Muscle of arm (tissue), 14 donors: ENCODE results near the gene NEDD4. TPM values are rescaled to one million over a fixed set of nuclear protein-coding genes. Genes with fewer than 3 reads are reported as not detected.
"Not testable (repeated sequence)": the region's sequence is repeated elsewhere in the genome, so short reads cannot be mapped to it uniquely, and the experiment has no call there.

ENCODE experiments used
- DNase-seq: peaks from one replicate; pipeline ENCODE4 v3.0.0-alpha.2; 2013
- long read RNA-seq, 11 donors: transcript quantifications; one replicate each; lab custom pipeline, GENCODE V29; 2026
- polyA plus RNA-seq, 12 donors: library from polyadenylated mRNA; unstranded; fragments of 120-200 nt; gene quantifications; one replicate each; pipeline ENCODE4 v1.2.1, GENCODE V29; 2013; ENCODE audit not compliant: insufficient read length in 12 of 12

NEDD4 gene
- 10 to 100 TPM in 10 of 12 donors, 1 to 10 TPM in 1, not detected in 1; 9.6 to 31.8 (median 13.2) TPM for polyA plus RNA-seq
- long read RNA-seq, donor 1, partial matches to known transcripts: 0 of 2 reads
- long read RNA-seq, donor 1, other reads (novel, unspliced or antisense): 0 of 2 reads
- long read RNA-seq, donor 2: 0 reads
- long read RNA-seq, donor 3: 0 reads
- long read RNA-seq, donor 4: 0 reads
- long read RNA-seq, donor 5, full-length matches to known transcripts: 1 of 1 reads
- long read RNA-seq, donor 5, partial matches to known transcripts: 0 of 1 reads
- long read RNA-seq, donor 5, other reads (novel, unspliced or antisense): 0 of 1 reads
- long read RNA-seq, donor 6, full-length matches to known transcripts: 3 of 3 reads
- long read RNA-seq, donor 6, partial matches to known transcripts: 0 of 3 reads
- long read RNA-seq, donor 6, other reads (novel, unspliced or antisense): 0 of 3 reads
- long read RNA-seq, donor 7, full-length matches to known transcripts: 1 of 1 reads
- long read RNA-seq, donor 7, partial matches to known transcripts: 0 of 1 reads
- long read RNA-seq, donor 7, other reads (novel, unspliced or antisense): 0 of 1 reads
- long read RNA-seq, donor 8, full-length matches to known transcripts: 1 of 1 reads
- long read RNA-seq, donor 8, partial matches to known transcripts: 0 of 1 reads
- long read RNA-seq, donor 8, other reads (novel, unspliced or antisense): 0 of 1 reads
- long read RNA-seq, donor 9, partial matches to known transcripts: 0 of 1 reads
- long read RNA-seq, donor 9, other reads (novel, unspliced or antisense): 0 of 1 reads
- long read RNA-seq, donor 10, full-length matches to known transcripts: 1 of 1 reads
- long read RNA-seq, donor 10, partial matches to known transcripts: 0 of 1 reads
- long read RNA-seq, donor 10, other reads (novel, unspliced or antisense): 0 of 1 reads
- long read RNA-seq, donor 11, full-length matches to known transcripts: 1 of 1 reads
- long read RNA-seq, donor 11, partial matches to known transcripts: 0 of 1 reads
- long read RNA-seq, donor 11, other reads (novel, unspliced or antisense): 0 of 1 reads

DNA sequence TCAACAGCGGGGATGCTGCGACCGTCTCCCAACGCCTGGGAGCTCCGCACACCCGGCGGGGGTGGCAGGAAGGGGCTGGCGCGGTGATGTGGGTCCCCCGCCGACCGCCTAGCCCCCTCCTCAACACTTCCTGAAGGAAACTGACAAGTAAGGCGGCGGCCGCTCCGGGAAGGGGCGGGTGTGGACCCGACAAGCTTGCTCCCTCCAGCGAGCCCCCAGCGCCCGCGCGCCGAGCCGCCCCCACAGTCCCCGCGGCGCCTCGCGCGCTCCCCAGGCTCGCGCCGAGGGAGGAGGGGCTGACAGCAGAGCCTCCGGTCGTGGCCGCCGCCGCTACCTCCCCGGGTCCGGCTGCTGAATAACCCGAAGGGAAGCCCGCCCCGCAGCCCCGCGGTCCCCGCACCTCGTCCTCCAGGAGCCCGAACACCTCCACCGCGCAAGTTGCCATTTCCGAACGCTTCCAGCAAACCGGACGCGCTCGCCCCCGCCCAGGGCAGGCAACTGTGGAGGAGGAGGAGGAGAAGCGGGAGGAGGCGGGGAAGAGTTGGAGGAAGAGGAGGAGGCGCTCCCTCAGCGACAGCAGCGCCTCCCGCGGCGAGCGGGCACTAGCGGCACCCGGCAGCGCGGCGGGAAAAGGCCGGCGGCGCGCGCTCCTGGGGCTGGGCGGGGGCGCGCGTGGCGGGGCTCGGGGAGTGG, at the start of gene NEDD4:
TSS of gene NEDD4 (minus strand) at position 502 of the 693 bp plus-strand sequence. CDS start at position 445, 57 bp downstream.
- peak; percentile 88 for DNase-seq

DNA sequence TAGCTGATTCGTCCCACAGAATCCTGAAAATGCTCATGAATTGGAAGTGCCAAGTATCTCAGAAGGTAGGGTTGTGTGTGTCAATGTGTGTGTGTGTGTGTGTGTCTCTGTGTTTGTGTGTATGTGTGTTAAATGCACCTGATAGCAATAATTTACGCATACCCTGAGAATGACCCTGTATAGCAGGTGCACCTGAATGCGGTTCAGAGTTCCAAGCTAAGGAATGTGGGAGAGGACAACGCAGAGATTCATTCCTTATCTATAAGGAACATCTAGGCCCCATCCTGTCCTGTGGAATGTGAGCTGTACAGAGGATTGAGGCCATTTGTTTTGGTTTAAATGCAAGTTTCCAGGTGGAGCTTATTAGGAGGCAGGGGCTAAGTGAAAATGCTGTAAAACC, 49.1 kb upstream of the NEDD4 start:
- DNase-seq: no peak

DNA sequence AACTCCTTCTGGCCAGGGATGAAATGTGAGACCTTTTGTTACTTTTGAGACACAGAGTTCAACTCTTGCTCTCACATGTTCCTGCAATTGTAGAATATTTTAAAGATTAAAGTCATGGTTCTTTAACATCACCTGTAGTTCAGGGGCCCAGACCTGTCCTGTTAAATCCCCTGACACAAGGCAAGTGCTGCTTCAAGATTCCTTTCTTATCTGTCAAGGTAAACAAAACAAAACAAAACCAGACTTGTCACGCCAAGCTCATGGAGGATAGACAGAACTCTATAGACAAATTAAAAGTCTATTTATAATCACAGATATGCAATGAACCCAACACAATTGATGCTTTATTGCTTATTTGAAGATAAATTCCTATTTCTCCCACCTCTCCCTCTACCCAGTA, 48.6 kb upstream of the NEDD4 start:
- no peak for DNase-seq

DNA sequence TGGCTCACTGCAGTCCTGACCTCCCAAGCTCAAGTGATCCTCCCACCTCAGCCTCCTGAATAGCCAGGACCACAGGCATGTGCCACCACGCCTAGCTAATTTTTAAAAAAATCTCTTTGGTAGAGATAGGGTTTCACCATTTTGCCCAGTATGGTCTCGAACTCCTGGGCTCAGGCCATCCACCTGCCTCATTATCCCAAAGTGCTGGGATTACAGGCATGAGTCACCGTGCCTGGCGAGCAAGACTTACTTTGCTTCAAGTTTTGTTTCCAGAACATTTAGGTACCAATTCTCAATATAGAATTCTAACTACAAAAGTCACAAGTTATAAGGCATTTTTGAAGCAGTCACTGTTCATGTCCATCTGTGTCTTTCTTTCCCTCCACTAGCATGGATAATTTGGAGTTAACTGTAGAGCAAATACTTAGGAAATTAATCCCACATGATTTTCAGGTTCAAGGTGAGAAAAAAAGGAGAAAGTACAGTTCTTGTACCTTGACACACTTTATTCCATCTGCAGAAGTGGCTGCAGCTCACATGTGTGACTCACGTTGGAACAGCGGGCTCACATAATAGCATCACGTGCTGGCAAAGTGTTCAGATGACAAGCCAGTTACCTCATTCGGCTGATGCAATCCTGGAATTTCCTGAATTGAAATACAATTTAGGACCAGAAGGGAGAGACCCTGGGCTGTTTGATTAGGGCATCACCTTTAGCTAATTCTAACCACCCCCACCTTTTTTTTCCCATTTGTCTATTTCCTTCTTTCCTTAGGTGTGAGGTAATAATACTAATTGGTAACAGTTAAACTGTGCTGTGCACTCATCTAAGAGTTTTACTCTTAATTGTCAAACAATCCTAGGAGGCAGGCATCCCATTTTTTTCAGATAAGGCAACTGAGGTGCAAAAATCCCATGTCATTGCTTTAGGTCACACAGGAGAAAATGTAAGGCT, 46.9 kb upstream of the NEDD4 start:
- peak; percentile 80 for DNase-seq

DNA sequence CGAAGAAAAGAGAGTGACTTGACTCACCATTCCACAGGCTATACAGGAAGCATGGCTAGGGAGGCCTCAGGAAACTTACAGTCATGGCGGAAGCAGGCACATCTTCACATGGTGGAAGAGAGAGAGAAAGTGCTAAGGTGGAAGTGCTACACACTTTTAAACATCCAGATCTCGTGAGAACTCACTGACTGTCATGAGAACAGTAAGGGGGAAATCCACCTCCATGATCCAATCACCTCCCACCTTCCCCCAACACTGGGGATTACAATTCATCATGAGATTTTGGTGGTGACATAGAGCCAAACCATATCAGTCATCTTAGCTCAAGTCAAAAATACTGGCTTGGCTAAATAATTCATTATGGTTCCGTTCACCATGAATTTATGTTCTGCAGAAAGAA, 45.3 kb upstream of the NEDD4 start:
- DNase-seq: no peak

DNA sequence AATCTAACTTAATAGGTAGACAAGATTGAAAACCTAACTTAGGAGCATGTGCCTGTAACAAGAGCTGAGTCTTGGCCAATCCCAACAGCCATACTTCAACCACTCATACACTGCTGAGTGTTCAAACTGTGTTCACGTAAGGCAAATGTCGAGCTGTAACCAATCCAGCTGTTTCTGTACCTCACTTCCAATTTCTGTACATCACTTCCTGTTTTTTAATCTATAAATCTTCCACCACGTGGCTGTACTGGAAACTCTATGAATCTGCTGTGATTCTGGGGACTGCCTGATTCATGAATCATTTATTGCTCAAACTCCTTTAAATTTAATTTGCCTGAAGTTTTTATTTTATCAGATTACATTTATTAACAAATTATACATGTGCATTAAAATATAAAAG, 44.6 kb upstream of the NEDD4 start:
- no peak for DNase-seq

DNA sequence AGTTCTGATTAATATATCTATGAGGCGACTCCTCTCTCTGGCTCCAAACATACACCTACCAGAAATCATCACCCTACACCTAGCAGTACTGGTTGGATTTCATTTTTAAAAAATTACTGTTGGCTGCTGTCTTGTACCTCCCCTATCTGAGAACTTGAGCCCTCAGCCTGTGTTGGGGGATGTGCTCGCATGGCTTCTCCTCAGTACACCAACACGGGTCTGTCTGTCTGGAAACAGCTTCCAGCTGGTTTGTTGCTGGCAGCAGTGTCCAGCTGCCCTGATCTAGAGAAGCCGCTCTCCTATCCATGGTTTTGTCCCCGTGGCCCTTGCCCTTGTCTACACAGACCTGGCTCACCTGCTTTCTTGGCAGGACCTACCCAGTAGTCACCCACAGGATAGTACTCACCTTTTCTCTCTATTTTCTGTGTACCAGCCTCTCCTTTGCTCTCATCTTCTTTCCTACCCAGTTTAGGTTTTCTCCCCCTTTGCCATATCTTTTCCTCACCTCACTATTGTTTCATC, 43.2 kb upstream of the NEDD4 start:
- no peak for DNase-seq

DNA sequence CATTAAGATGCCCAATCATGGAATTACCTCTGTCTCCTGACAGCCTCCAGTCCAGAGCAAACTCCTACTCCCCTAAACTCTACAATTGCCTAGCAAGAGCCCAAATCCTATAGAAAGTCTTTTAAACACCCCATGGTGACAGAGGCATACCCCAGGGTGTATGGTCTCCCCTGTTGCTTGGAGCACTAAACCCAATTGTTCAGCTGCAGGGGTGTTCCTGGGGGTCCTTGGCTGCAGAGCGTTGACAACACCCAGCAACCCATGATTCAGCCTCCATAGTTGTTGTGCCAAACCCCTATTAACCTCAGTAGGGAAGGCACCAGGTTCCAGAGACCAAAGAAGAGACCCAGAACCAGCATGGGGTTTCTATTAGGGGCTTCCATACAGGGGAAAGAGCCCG, 41.8 kb upstream of the NEDD4 start:
- no peak for DNase-seq

DNA sequence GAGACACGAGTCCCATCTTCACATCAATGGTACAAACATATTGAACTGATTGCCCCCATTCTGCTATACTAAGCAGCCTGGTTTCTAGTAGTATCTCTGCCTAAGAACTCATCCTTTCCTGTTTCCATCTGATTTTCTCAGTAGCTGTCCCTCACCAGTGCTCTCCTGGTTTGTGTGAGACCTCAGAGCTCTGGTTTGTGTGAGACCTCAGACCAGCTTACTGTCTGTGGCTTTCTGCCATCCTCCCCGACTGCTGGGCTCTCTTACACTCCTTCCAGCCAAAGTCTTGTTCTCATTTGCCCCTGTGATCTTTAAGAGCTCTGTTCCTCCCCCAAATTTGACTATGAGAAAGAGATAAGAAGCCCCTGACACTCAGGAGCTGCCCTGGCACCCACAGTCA, 41.1 kb upstream of the NEDD4 start:
- DNase-seq: no peak

DNA sequence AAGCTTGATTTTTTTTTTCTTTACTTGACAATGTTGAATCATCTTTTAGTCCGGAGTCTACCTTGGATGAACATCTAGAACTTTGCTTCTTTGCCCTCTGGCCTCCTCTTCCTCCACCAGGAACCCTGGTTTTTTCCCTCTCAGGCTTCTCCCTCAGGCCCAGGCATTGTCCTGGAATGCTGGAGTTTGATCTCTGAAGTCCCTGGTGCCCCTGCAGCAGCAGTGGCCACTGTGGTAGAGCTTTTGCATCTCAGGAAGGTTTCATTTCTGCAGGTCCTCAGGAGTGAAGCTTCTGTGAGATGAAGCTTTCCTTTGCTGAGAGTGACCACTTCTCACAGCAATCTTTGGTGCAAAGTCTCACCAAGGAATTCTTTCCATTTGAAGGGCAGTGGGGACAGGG, 39.0 kb upstream of the NEDD4 start:
- DNase-seq: no peak

DNA sequence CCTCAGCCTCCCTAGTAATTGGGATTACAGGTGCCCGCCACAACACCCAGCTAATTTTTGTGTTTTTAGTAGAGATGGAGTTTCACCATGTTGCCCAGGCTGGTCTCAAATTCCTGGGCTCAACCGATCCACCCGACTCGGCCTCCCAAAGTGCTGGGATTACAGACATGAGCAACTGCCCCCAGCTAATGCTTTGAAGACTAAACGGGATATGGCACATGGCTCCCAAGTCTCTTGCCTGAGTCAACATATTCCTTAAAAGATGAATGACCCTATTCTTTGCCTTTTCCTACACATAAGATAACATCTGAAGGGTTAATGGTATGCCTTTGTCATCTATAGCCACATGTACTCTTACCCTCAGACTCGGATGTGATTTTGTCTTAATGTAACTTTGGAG, 38.4 kb upstream of the NEDD4 start:
- no peak for DNase-seq

DNA sequence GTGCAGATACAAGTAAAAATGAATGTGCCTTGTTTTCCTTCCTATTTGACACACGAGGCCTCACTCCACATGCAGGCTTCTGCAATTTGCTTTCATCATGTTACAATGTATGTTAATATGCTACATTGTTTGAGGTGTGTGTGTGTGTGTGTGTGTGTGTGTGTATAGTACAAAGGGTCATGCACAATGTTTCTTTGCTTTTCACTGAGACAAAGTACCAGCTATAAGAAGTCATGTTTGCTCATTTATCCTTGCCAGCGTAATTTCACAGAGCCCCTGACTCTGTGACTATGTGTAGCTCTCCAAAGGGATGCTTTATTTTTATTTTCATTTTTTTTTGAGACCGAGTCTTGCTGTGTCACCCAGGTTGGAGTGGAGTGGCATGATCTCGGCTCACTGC, 38.0 kb upstream of the NEDD4 start:
- no peak for DNase-seq

DNA sequence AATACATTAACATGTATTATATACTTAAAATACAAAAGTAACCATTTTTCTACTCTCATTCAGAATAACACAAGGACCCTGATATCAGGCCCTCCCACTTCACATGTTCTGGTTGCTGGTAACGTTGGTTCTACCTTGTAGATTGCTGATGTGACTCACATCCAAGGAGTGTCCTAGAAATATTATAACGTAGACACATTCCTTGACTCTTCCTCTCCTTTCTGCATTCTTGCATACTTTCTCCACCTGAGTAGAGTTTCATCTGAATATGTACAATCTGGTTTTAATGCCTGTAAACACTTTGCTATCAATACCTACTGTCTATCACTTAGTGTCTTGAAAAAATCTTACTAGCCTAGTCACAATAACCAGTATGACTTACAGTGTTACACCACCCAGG, 35.0 kb upstream of the NEDD4 start:
- no peak for DNase-seq

DNA sequence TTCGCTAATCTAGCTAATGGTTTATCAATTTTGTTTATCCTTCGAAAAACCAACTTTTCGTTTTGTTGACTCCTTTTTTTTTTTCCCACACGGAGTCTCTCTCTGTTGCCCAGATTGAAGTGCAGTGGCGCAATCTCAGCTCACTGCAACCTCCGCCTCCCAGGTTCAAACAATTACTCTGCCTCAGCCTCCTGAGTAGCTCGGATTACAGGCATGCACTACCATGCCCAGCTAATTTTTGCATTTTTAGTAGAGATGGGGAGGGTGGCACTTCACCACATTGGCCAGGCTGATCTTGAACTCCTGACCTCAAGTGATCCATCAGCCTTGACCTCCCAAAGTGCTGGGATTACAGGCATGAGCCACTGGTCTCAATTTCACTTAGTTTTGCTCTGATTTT, 29.7 kb upstream of the NEDD4 start:
- DNase-seq: not testable (repeated sequence)

DNA sequence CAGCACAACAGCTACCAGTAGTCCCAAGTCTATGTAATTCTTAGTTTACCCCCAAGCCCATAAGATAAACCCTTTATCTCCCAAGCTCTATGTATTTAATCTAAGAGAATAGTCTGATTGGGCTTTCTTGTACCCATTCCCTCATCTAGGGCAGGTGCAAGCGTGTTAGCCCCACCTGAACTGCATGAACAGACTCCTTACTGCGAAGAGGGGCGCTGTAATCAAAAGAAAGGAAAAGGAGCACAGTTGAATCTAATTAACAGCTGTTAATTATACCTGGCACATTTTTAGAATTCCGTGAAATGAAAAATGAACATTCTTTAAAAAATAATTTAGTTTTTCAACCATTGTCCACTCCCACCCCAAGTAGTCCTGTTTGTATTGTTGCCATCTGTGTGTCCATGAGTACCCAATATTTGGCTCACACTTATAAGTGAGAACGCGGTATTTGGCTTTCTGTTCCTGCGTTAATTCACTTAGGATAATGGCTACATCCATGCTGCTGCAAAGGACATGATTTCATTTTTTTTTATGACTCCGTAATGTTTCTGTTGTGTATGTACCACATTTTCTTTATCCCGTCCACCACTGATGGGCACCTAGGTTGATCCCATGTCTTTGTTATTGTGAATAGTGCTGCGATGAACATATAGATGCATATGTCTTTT, 26.5 kb upstream of the NEDD4 start:
- DNase-seq: no peak

DNA sequence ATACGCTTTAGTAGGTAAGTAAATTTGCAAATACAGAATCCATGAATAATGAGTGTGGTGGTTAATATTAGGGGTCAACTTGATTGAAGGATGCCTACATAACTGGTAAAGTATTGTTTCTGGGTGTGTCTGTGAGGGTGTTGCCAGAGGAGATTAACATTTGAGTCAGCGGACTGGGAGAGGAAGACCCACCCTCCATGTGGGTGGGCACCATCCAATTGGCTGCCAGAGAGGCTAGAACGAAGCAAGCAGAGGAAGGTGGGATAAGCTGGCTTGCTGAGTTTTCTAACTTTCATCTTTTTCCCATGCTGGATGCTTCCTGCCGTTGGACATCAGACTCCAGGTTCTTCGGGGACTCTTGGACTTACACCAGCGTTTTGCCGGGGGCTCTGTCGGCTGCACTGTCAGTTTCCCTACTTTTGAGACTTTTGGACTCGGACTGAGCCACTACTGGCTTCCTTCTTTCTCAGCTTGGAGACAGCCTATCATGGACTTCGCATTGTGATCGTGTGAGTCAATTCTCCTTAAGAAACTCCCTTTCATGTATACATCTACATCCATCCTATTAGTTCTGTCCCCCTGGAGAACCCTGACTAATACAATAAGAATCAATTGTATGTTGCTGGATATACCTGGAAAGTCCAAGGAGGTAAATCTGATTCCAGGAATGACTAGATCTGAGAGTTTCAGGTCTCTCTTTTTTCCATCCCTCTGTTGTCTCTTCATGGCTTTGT, 25.8 kb upstream of the NEDD4 start:
- no peak for DNase-seq

DNA sequence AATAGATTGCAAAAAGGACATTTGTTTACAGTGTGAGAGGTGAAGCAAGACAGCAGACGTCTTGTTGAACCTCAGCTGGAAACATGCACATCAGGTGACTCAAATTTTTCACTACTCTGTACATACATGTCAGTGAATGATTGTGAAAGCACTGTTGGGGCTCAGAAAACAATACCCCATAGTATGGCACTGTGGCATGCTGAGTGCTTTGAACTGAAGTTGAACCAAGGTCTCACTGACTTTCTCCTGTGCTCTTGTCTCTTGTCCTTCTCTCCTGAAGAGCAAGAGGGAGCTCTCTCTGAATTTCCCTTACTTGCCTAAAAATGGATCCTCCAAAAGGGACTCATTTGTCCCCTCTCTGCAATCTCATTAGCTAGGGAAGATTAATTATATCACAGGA, 24.5 kb upstream of the NEDD4 start:
- DNase-seq: no peak

DNA sequence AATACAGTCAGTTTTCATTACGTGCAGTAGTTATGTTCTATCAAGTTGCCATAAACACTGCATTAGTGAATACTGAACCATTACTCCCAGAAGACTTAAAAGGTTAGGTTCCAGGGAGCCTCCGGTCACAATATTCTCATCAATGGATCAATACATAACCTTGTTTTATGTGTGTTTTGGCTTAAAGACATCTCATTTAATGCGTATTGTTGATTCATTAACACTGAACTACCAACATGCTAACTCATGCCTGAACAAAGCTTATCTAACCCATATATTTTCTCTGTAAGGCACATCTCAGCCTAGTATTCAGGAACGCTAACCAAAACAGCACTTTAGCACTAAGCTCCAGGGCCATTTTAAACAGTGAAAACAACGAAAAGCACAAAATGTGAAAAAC, 24.1 kb upstream of the NEDD4 start:
- DNase-seq: no peak

DNA sequence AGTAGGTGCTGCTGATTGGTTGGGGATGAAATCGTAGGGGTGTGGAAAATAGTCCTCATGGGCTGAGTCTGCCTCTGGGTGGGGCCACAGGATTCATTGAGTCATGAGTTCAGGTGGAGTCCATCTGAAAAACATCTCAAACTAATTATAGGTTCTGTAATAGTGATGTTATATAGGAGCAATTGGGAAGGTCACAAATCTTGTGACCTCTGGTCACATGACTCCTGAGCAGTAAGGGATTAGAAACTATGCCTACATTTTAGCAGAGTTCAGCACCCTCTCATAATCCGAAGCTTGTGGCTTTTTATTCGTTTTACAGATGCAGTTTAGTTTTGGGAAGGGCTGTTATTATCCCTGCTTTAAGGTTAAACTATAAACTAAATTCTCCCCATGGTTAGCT, 22.9 kb upstream of the NEDD4 start:
- no peak for DNase-seq
